ENCODE data around the gene PTPRM. TPM values are rescaled to one million over a fixed set of nuclear protein-coding genes. Genes with fewer than 3 reads are reported as not detected.

PTPRM gene
- total and polyA plus RNA-seq, 2 of the 8 experiments (the other 6 are each of a cell fraction or from before 2014, with no cell fraction given) = 4.1 to 7.0 TPM

- H3K79me2 ChIP-seq (ENCODE audit: control insufficient read depth in 1 of 2, insufficient read depth in 2 of 2, low read length in 2 of 2) = no peaks in the 10 kb centered on the region
- H4K91ac ChIP-seq (replicated peaks; ENCODE audit: insufficient read length, low read length) = no peak overlapping the region
- H2AFZ ChIP-seq (ENCODE audit: low read length) = no peak overlapping the region
- no peak overlapping the region for H3K9ac ChIP-seq (replicated peaks in 1 of 4; ENCODE audit: extremely low read depth in 1 of 4, low read depth in 3 of 4, low read length in 3 of 4)
- no peak overlapping the region for H2BK15ac ChIP-seq (ENCODE audit: low read length)
- no peak overlapping the region for H2BK20ac ChIP-seq (ENCODE audit: low read length)
- H4K8ac ChIP-seq (ENCODE audit: extremely low read depth, insufficient read depth, low read length) = no peak overlapping the region
- H3K4ac ChIP-seq (replicated peaks; ENCODE audit: insufficient read length, low read depth, low read length) = no peak overlapping the region
- H3K4me2 ChIP-seq (ENCODE audit: insufficient read depth in 1 of 2, low read depth in 2 of 2, low read length in 2 of 2) = no peak overlapping the region; a peak in 1 of 4 replicates
- 95% methylated on average over 1 of the region's 1 CpG; no CpG with 5 or more reads in 1 of the 2 experiments for WGBS, 2 experiments (ENCODE audit: extremely low coverage in 1 of 2, insufficient coverage in 1 of 2, insufficient read length in 1 of 2, insufficient replicate concordance in 2 of 2, low coverage in 1 of 2, low lambda C conversion rate in 2 of 2, missing lambda C conversion rate in 1 of 2)
- no peak overlapping the region for H3K4me3 ChIP-seq (ENCODE audit: extremely low read depth in 1 of 4, insufficient read depth in 2 of 4, low read depth in 3 of 4, low read length in 4 of 4)
- H3K23me2 ChIP-seq (ENCODE audit: low read depth, low read length) = no peaks in the 10 kb centered on the region
- no peaks in the 10 kb centered on the region for H3K9me3 ChIP-seq (ENCODE audit: insufficient read depth in 2 of 2, low read depth in 1 of 2, low read length in 1 of 2)
- H2BK12ac ChIP-seq (ENCODE audit: low read depth, low read length) = 0 out of 2 replicates have a peak overlapping the region, but pooled peaks have one; percentile 31
- H3K79me1 ChIP-seq (ENCODE audit: low read depth, low read length) = no peaks in the 10 kb centered on the region
- H3K23ac ChIP-seq (ENCODE audit: insufficient read length) = no peak overlapping the region
- H3K27me3 ChIP-seq (replicated peaks in 1 of 4; ENCODE audit: control insufficient read depth in 3 of 4, extremely low read depth in 1 of 4, insufficient read depth in 3 of 4, low read length in 3 of 4) = no peaks in the 10 kb centered on the region
- no peak overlapping the region for H2BK120ac ChIP-seq (replicated peaks; ENCODE audit: low read depth, low read length)
- no peaks in the 10 kb centered on the region for H3K36me3 ChIP-seq (ENCODE audit: control insufficient read depth in 2 of 4, insufficient read depth in 4 of 4, low read length in 3 of 4)
- ChIA-PET CTCF (ENCODE audit: partially characterized antibody) (interaction anchor here (0.8 to 1.1 kb wide), 3 partner anchors 18 to 324 kb away, joined by 3 to 5 read pairs (median 5); no protein-coding TSS in a partner anchor), POLR2A (ENCODE audit: partially characterized antibody) (no interaction called here)
- no peaks in the 10 kb centered on the region for H4K20me1 ChIP-seq (replicated peaks in 1 of 2; ENCODE audit: control insufficient read depth in 1 of 2, insufficient read depth in 2 of 2, low read length in 2 of 2)
- H4K5ac ChIP-seq (ENCODE audit: insufficient read length, low read depth, low read length) = no peak overlapping the region
- FAIRE-seq (no peak), DNase-seq (ENCODE audit: low read depth in 1 of 2, low spot score in 2 of 2) (no peak)
- no peak overlapping the region for H2BK5ac ChIP-seq (ENCODE audit: low read depth, low read length)
- no peak overlapping the region for H2AK5ac ChIP-seq (ENCODE audit: low read depth, low read length)
- no peak overlapping the region for H3K18ac ChIP-seq (ENCODE audit: extremely low read depth, low read length)
- no peak overlapping the region for H3K14ac ChIP-seq (ENCODE audit: insufficient read length)
- peaks cover 0 to 16% (median 3%) of the 10 kb centered on the region in 4 experiments; a peak in 3 of 7 replicates for H3K4me1 ChIP-seq (replicated peaks in 1 of 4; ENCODE audit: control insufficient read depth in 3 of 4, insufficient read depth in 4 of 4, low read length in 3 of 4)
- no peak overlapping the region for H3K27ac ChIP-seq (ENCODE audit: low read depth, low read length)
- H3K56ac ChIP-seq (replicated peaks; ENCODE audit: insufficient read length, low read depth, low read length) = no peak overlapping the region
- TF ChIP-seq ATF3 (IDR thresholded peaks at IDR 0.05; ENCODE audit: insufficient read depth, low read depth, low read length) (no peak), TBP (IDR thresholded peaks at IDR 0.05; ENCODE audit: low read depth, low read length) (no peak), CHD2 (IDR thresholded peaks at IDR 0.05; ENCODE audit: low read length) (no peak), SRF (IDR thresholded peaks at IDR 0.05; ENCODE audit: low read depth, low read length) (no peak), KDM4A (IDR thresholded peaks at IDR 0.05; ENCODE audit: low read depth, low read length, severe bottlenecking) (no peak), TAF7 (optimal IDR thresholded peaks at IDR 0.05; ENCODE audit: borderline replicate concordance, low read depth, low read length) (no peak), NRF1 (IDR thresholded peaks at IDR 0.05; ENCODE audit: low read depth, low read length) (no peak), RNF2 (IDR thresholded peaks at IDR 0.05; ENCODE audit: borderline replicate concordance, low read depth, low read length, missing control alignments, poor library complexity, severe bottlenecking) (no peak), MAFK (IDR thresholded peaks at IDR 0.05; ENCODE audit: low read depth, low read length) (no peak)
- TF ChIP-seq, protein P1, sequence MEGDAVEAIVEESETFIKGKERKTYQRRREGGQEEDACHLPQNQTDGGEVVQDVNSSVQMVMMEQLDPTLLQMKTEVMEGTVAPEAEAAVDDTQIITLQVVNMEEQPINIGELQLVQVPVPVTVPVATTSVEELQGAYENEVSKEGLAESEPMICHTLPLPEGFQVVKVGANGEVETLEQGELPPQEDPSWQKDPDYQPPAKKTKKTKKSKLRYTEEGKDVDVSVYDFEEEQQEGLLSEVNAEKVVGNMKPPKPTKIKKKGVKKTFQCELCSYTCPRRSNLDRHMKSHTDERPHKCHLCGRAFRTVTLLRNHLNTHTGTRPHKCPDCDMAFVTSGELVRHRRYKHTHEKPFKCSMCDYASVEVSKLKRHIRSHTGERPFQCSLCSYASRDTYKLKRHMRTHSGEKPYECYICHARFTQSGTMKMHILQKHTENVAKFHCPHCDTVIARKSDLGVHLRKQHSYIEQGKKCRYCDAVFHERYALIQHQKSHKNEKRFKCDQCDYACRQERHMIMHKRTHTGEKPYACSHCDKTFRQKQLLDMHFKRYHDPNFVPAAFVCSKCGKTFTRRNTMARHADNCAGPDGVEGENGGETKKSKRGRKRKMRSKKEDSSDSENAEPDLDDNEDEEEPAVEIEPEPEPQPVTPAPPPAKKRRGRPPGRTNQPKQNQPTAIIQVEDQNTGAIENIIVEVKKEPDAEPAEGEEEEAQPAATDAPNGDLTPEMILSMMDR (IDR thresholded peaks at IDR 0.05; ENCODE audit: control extremely low read depth in 1 of 3, insufficient read depth in 1 of 3, low read depth in 1 of 3, low read length in 3 of 3) = no peak
Measured at GRCh38 chr18:8065773-8066172, 498.7 kb downstream of the PTPRM start.
